GM12874 (cell line): ENCODE measurements around the gene UBE2F.

ENCODE experiments used
- CTCF ChIP-seq: IDR thresholded peaks from 2 replicates; pipeline ENCODE4 v1.5.1; 2011; ENCODE audit warnings: low read depth, mild to moderate bottlenecking, control low read depth, low read length, moderate library complexity; ENCODE audit not compliant: insufficient read depth

Gene UBE2F

GRCh38 chr2:238042090-238042489 is 75.3 kb downstream of the UBE2F start:
- no peak for TF ChIP-seq CTCF

GRCh38 chr2:238042849-238043584 is 76.2 kb downstream of the UBE2F start:
- TF ChIP-seq CTCF: no peak

- TF ChIP-seq CTCF: no peak
Observed at GRCh38 chr2:238043851-238044250, 77.0 kb downstream of the UBE2F start.

- TF ChIP-seq CTCF: no peak
Observed at GRCh38 chr2:238045575-238045974, 78.8 kb downstream of the UBE2F start.

GRCh38 chr2:238046725-238047270 is 80.0 kb downstream of the UBE2F start:
- no peak for TF ChIP-seq CTCF

GRCh38 chr2:238053191-238053776 is 86.5 kb downstream of the UBE2F start:
- no peak for TF ChIP-seq CTCF

- TF ChIP-seq CTCF: no peak
Observed at GRCh38 chr2:238055841-238056240, 89.0 kb downstream of the UBE2F start.
